SU-DHL-6 (cell line): ENCODE results near the gene PGK2.

Experiments
- H2AFZ ChIP-seq: fragments of 200-600 bp; sonication (generic); 2 replicates; pipeline ENCODE4 v1.6.1; 2014; ENCODE audit warnings: low read depth, mild to moderate bottlenecking, moderate library complexity, mixed read lengths, antibody characterized with exemption, low read length; ENCODE audit not compliant: severe bottlenecking
- H3F3A ChIP-seq: fragments of 200-600 bp; shearing (Covaris generic); 2 replicates; pipeline ENCODE4 v1.6.0; 2016; ENCODE audit warnings: antibody characterized with exemption, mild to moderate bottlenecking; ENCODE audit not compliant: insufficient read depth
- H3K27ac ChIP-seq: fragments of 200-600 bp; sonication (generic); 2 replicates; pipeline ENCODE4 v1.5.1; 2016; ENCODE audit warnings: low read depth, mild to moderate bottlenecking, low read length, moderate library complexity, mixed read lengths
- H3K27me3 ChIP-seq: fragments of 200-600 bp; sonication (generic), shearing (Covaris generic); 2 replicates; pipeline ENCODE4 v1.6.0; 2014; ENCODE audit warnings: mild to moderate bottlenecking, low read length
- H3K36me3 ChIP-seq: fragments of 200-600 bp; sonication (generic); 2 replicates; pipeline ENCODE4 v1.6.1; 2014; ENCODE audit warnings: mild to moderate bottlenecking, low read length, mixed read lengths
- H3K4me2 ChIP-seq: fragments of 300-600, 200-600 bp; shearing (Covaris generic), sonication (generic); 2 replicates; pipeline ENCODE4 v1.6.0; 2014; ENCODE audit warnings: low read length, low read depth, mild to moderate bottlenecking; ENCODE audit not compliant: poor library complexity, severe bottlenecking
- H3K4me3 ChIP-seq: fragments of 200-600 bp; sonication (generic); 2 replicates; pipeline ENCODE4 v1.5.1; 2014; ENCODE audit warnings: antibody characterized with exemption, low read length, mild to moderate bottlenecking, mixed read lengths; ENCODE audit not compliant: insufficient read depth, poor library complexity, severe bottlenecking
- H3K79me2 ChIP-seq: fragments of 200-600 bp; sonication (generic); 2 replicates; pipeline ENCODE4 v1.6.1; 2014; ENCODE audit warnings: mild to moderate bottlenecking, low read length, moderate library complexity; ENCODE audit not compliant: insufficient read depth
- H3K9ac ChIP-seq: fragments of 200-600 bp; sonication (generic); 2 replicates; pipeline ENCODE4 v1.7.0; 2014; ENCODE audit warnings: mild to moderate bottlenecking, low read length
- H3K9me2 ChIP-seq: fragments of 200-600 bp; sonication (generic); replicated peaks from 2 replicates; pipeline ENCODE4 v1.6.1; 2014; ENCODE audit warnings: low read length; ENCODE audit not compliant: insufficient read depth
- H3K9me3 ChIP-seq: fragments of 200-600 bp; sonication (generic); 2 replicates; pipeline ENCODE4 v1.6.1; 2014; ENCODE audit warnings: low read length, mixed read lengths; ENCODE audit not compliant: insufficient read depth
- H4K20me1 ChIP-seq: fragments of 200-600 bp; sonication (generic); 2 replicates; pipeline ENCODE4 v1.6.1; 2014; ENCODE audit warnings: low read depth, mild to moderate bottlenecking, antibody characterized with exemption, low read length, moderate library complexity, mixed read lengths
- CTCF ChIP-seq: fragments of 200-600 bp; sonication (generic); IDR thresholded peaks from one replicate; pipeline ENCODE4 v1.5.1; 2017; ENCODE audit warnings: antibody characterized with exemption, mild to moderate bottlenecking, low read length, moderate library complexity; ENCODE audit not compliant: insufficient read depth, poor library complexity, severe bottlenecking
- EZH2phosphoT487 ChIP-seq: fragments of 200-600 bp; sonication (generic), shearing (Covaris generic); conservative IDR thresholded peaks from 2 replicates; pipeline ENCODE4 v1.6.1; 2018; ENCODE audit warnings: mild to moderate bottlenecking, antibody characterized with exemption, low read length, moderate library complexity, mixed read lengths

Gene PGK2

GRCh38 chr6:49766762-49767161 lies 20.3 kb downstream of the PGK2 start:
- no peaks in the 10 kb centered on the region; the same call in 1 of the 2 replicates for H3K27me3 ChIP-seq
- no peaks in the 10 kb centered on the region for H3K9me3 ChIP-seq
- no peak overlapping the region for H2AFZ ChIP-seq
- no peaks in the 10 kb centered on the region for H4K20me1 ChIP-seq
- no peak overlapping the region for H3K9ac ChIP-seq
- H3F3A ChIP-seq = no peaks in the 10 kb centered on the region
- H3K4me2 ChIP-seq = no peak overlapping the region
- no peak overlapping the region for H3K27ac ChIP-seq
- no peak overlapping the region for H3K4me3 ChIP-seq
- H3K79me2 ChIP-seq = no peaks in the 10 kb centered on the region
- no peaks in the 10 kb centered on the region for H3K36me3 ChIP-seq
- no peak for TF ChIP-seq EZH2phosphoT487
- H3K9me2 ChIP-seq = no peaks in the 10 kb centered on the region

- no peak overlapping the region for H3K9ac ChIP-seq
- H3K4me2 ChIP-seq = no peak overlapping the region
- no peaks in the 10 kb centered on the region for H3K9me3 ChIP-seq
- H4K20me1 ChIP-seq = no peaks in the 10 kb centered on the region
- no peaks in the 10 kb centered on the region for H3K79me2 ChIP-seq
- no peaks in the 10 kb centered on the region for H3K9me2 ChIP-seq
- H3F3A ChIP-seq = no peaks in the 10 kb centered on the region
- no peaks in the 10 kb centered on the region for H3K36me3 ChIP-seq
- H3K4me3 ChIP-seq = no peak overlapping the region
- H2AFZ ChIP-seq = no peak overlapping the region
- TF ChIP-seq CTCF = no peak
- no peak for TF ChIP-seq EZH2phosphoT487
- H3K27ac ChIP-seq = no peak overlapping the region
- H3K27me3 ChIP-seq = no peaks in the 10 kb centered on the region; the same call in 1 of the 2 replicates
These were observed 22.4 kb downstream of the PGK2 start for GRCh38 chr6:49764571-49765236.

GRCh38 chr6:49744259-49744658 lies 42.8 kb downstream of the PGK2 start, which contains the start of gene CRISP3:
CRISP3 (minus strand) TSS chr6:49744388; CDS start chr6:49744367, 21 bp downstream.
- H3K27me3 ChIP-seq = no peaks in the 10 kb centered on the region
- TF ChIP-seq CTCF (no peak), EZH2phosphoT487 (no peak)
- H3K9me3 ChIP-seq = no peaks in the 10 kb centered on the region
- no peaks in the 10 kb centered on the region for H3K79me2 ChIP-seq
- H3K9me2 ChIP-seq = no peaks in the 10 kb centered on the region
- no peaks in the 10 kb centered on the region for H3K36me3 ChIP-seq
- H3F3A ChIP-seq = no peaks in the 10 kb centered on the region
- H3K4me2 ChIP-seq = no peak within 1 kb of the TSS
- 0 out of 2 replicates have a peak, but pooled peaks cover 3% of the 10 kb centered on the region for H4K20me1 ChIP-seq
- H3K4me3 ChIP-seq = no peak within 1 kb of the TSS
- H3K27ac ChIP-seq = no peak within 1 kb of the TSS
- H2AFZ ChIP-seq = no peak within 1 kb of the TSS
- no peak within 1 kb of the TSS for H3K9ac ChIP-seq

- Histone ChIP-seq H3F3A (no peaks in the 10 kb centered on the region), H3K4me2 (no peak overlapping the region), H3K9me3 (no peaks in the 10 kb centered on the region), H3K27me3 (no peaks in the 10 kb centered on the region), H4K20me1 (0 out of 2 replicates have a peak, but pooled peaks cover 3% of the 10 kb centered on the region), H3K9me2 (no peaks in the 10 kb centered on the region), H3K27ac (no peak overlapping the region), H3K4me3 (no peak overlapping the region), H3K79me2 (no peaks in the 10 kb centered on the region), H3K9ac (no peak overlapping the region), H3K36me3 (no peaks in the 10 kb centered on the region), H2AFZ (no peak overlapping the region)
- no peak for TF ChIP-seq EZH2phosphoT487
- TF ChIP-seq CTCF = no peak
These were observed 43.7 kb downstream of the PGK2 start for GRCh38 chr6:49743429-49743828.
